Brain microvascular endothelial cell (primary cell): ENCODE results near the gene EFNA4.

ENCODE experiments used
- DNase-seq: peaks from one replicate; pipeline ENCODE4 v3.0.0-alpha.2; 2020
- H3K27ac ChIP-seq: fragments of 250-450 bp; sonication (Bioruptor Pico); 2 replicates; pipeline ENCODE4 v1.5.1; 2020; ENCODE audit warnings: mild to moderate bottlenecking, moderate library complexity
- H3K27me3 ChIP-seq: fragments of 250-450 bp; sonication (Bioruptor Pico); replicated peaks from 2 replicates; pipeline ENCODE4 v1.5.1; 2020; ENCODE audit warnings: mild to moderate bottlenecking
- H3K36me3 ChIP-seq: fragments of 250-450 bp; sonication (Bioruptor Pico); replicated peaks from 2 replicates; pipeline ENCODE4 v1.5.1; 2020; ENCODE audit warnings: mild to moderate bottlenecking
- H3K4me3 ChIP-seq: 2 replicates; pipeline ENCODE4 v1.5.1; 2011; ENCODE audit warnings: low read depth, mild to moderate bottlenecking, control low read depth, low read length, moderate library complexity
- in situ Hi-C: cut with HindIII; loops from 2 replicates; pipeline ENCODE4 v1.10.0; 2017; ENCODE audit warnings: low sequenced_read_pairs, low pct_ligation_motif_present
- TF ChIP-seq, protein P1 (sequence below): IDR thresholded peaks from 2 replicates; pipeline ENCODE4 v1.5.1; 2011; ENCODE audit warnings: low read depth, mild to moderate bottlenecking, moderate library complexity, low read length, control low read depth, inconsistent platforms; ENCODE audit errors: missing control alignments

The EFNA4 gene

DNA sequence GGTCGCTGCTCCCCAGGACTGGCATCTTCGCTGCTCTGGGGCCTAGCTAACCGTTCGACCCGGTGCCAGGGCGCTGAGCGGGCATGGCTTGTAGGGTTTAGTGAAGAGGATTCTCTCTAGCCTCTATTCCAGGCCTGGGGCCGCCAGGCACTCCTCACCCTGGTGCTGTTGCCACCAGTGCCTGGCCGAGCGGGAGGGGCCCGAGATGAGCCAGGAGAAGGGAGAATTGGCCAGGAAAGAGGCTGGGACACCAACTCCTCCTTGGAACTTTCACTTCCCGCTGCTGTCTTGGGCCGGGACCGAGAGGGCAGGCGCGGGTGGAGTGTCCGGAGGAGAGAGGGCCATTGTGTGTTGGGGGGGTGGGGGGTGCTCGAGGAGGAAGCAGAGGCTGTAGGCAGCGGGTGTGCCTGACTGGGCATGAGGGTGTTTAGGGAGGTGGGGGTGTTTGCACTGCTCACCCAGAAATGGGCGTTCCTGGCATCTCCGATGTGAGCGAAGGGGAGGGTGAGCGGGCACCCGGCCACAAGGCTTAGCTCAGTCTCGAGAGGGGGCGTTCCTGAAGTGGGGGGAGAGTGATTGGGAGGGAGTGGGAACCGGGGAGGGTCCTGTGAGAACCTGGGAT, 11.7 kb upstream of the EFNA4 start:
- TF ChIP-seq, protein P1, sequence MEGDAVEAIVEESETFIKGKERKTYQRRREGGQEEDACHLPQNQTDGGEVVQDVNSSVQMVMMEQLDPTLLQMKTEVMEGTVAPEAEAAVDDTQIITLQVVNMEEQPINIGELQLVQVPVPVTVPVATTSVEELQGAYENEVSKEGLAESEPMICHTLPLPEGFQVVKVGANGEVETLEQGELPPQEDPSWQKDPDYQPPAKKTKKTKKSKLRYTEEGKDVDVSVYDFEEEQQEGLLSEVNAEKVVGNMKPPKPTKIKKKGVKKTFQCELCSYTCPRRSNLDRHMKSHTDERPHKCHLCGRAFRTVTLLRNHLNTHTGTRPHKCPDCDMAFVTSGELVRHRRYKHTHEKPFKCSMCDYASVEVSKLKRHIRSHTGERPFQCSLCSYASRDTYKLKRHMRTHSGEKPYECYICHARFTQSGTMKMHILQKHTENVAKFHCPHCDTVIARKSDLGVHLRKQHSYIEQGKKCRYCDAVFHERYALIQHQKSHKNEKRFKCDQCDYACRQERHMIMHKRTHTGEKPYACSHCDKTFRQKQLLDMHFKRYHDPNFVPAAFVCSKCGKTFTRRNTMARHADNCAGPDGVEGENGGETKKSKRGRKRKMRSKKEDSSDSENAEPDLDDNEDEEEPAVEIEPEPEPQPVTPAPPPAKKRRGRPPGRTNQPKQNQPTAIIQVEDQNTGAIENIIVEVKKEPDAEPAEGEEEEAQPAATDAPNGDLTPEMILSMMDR, result no peak
- Histone ChIP-seq H3K27me3 (no peaks in the 10 kb centered on the region), H3K27ac (no peak overlapping the region), H3K36me3 (peaks cover 12% of the 10 kb centered on the region), H3K4me3 (peak overlapping the region; percentile 67)
- in situ Hi-C loops, result no loop called here
- no peak for DNase-seq

DNA sequence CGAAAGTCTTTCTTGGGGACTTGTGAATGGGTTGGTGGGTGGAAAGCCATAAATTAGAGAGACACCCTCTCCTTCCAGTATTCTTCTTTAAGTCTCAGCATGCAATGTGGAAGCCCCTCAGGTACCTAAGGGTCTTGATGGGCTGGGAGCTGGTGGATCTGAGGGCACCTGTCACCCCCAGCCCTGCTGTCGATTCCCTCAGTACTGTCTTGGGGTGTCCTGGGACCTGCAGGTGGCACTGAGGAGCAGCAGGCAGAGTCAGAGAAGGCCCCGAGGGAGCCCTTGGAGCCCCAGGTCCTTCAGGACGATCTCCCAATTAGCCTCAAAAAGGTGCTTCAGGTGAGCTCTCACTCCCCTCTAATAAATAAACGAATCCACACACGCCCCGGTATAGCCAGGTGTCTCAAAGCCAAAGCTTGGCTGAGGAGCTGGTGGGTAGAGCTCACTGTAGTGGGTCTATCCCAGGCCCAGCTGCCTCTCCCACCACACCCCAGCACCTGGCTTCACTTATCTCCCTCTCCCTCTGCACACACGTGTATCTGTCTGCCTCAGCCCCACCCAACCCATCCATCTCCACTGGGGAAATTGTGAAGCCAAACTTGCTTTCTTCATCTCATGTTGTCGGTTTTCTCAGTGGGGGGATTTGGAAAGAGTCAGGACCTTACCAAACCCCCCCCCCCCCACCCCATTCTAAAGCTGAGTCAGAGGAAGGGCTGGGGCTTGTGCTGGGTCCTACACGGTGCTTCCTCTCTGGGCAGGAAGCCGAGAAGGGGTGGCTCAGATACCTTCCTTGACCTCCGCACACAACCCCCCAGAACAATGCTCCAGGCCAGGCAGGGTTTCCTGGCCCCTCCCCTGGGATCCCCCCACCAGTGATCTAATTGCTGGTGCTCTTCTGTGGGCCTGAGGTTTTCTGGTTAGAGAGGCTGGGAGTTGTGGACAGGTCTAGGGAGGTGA, 10.8 kb upstream of the EFNA4 start:
- H3K36me3 ChIP-seq, result peaks cover 15% of the 10 kb centered on the region
- TF ChIP-seq, protein P1, result peak; percentile 51
- H3K4me3 ChIP-seq, result peak overlapping the region; percentile 67
- no peak overlapping the region for H3K27ac ChIP-seq
- H3K27me3 ChIP-seq, result no peaks in the 10 kb centered on the region
- in situ Hi-C loops, result no loop called here
- DNase-seq, result no peak

DNA sequence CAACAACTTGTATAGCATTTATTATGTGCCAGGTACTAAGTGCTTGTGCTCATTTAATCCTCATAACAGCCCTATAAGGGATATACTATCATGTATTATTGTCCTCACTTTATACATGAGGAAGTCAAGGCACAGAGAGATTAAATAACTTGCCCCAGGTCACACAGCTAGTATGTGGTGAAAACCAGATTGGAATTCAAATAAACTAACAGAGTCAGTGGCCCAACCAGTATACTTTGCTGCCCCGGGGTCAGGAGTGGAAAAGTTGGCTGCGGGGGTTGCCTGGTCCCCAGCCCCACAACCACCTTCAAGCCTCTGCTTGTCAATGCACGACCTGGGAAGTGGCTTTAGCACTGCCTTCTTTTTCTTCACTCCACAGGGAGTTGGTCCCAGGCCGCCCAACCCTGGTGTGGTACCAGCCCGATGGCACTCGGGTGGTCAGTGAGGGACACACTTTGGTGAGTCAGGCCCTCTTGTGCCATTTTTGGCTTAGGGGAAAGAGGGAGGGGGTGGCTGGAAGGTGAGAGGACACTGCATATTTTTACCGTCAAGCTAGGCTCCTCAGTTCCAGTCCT, 9.9 kb upstream of the EFNA4 start:
- DNase-seq, result no peak
- TF ChIP-seq, protein P1, result no peak
- in situ Hi-C loops, result no loop called here
- Histone ChIP-seq H3K4me3 (no peak overlapping the region), H3K27ac (no peak overlapping the region), H3K36me3 (peaks cover 24% of the 10 kb centered on the region), H3K27me3 (no peaks in the 10 kb centered on the region)

GRCh38 chr1:155057104-155057503, 6.4 kb upstream of the EFNA4 start:
- Histone ChIP-seq H3K4me3 (no peak overlapping the region), H3K36me3 (peaks cover 26% of the 10 kb centered on the region), H3K27me3 (no peaks in the 10 kb centered on the region), H3K27ac (no peak overlapping the region)
- in situ Hi-C loops, result no loop called here
- TF ChIP-seq, protein P1, result no peak
- no peak for DNase-seq

DNA sequence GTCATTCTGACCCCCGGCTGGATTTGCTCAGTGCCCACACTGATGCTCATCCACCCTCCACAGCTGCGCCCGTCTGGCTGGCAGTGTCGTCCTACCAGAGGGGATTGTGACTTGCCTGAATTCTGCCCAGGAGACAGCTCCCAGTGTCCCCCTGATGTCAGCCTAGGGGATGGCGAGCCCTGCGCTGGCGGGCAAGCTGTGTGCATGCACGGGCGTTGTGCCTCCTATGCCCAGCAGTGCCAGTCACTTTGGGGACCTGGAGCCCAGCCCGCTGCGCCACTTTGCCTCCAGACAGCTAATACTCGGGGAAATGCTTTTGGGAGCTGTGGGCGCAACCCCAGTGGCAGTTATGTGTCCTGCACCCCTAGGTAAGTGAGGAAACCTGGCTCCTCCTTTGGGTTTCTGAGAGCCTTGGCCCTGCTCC, 5.7 kb upstream of the EFNA4 start:
- TF ChIP-seq, protein P1, result no peak
- in situ Hi-C loops, result no loop called here
- no peak overlapping the region for H3K4me3 ChIP-seq
- no peak for DNase-seq
- H3K36me3 ChIP-seq, result peaks cover 26% of the 10 kb centered on the region
- no peak overlapping the region for H3K27ac ChIP-seq
- no peaks in the 10 kb centered on the region for H3K27me3 ChIP-seq
